ENCODE measurements around the gene MYO16. TPM values are rescaled to one million over a fixed set of nuclear protein-coding genes. Genes with fewer than 3 reads are reported as not detected.

MYO16 gene
- total RNA-seq, 1 donor from 2014 or later = not detected

- no peaks in the 10 kb centered on the region for H3K27me3 ChIP-seq (ENCODE audit: control insufficient read depth, insufficient read depth, low read length)
- no peak overlapping the region for H3K4me3 ChIP-seq (ENCODE audit: low read depth, low read length)
- H3K36me3 ChIP-seq (ENCODE audit: control insufficient read depth, insufficient read depth, low read length) = no peaks in the 10 kb centered on the region
- no peak for FAIRE-seq
- TF ChIP-seq CTCF (IDR thresholded peaks at IDR 0.05; ENCODE audit: insufficient read depth, low read length, severe bottlenecking) = no peak
- DNase-seq (ENCODE audit: low read depth) = peak; percentile 4
These were observed 71.2 kb downstream of the MYO16 start for GRCh38 chr13:108700422-108701170.

- no peak for TF ChIP-seq CTCF (IDR thresholded peaks at IDR 0.05; ENCODE audit: insufficient read depth, low read length, severe bottlenecking)
These were observed 72.8 kb downstream of the MYO16 start for GRCh38 chr13:108702171-108702570.

GRCh38 chr13:108705031-108705430, 75.6 kb downstream of the MYO16 start:
- no peaks in the 10 kb centered on the region for H3K36me3 ChIP-seq (ENCODE audit: control insufficient read depth, insufficient read depth, low read length)
- TF ChIP-seq CTCF (IDR thresholded peaks at IDR 0.05; ENCODE audit: insufficient read depth, low read length, severe bottlenecking) = no peak
- no peaks in the 10 kb centered on the region for H3K27me3 ChIP-seq (ENCODE audit: control insufficient read depth, insufficient read depth, low read length)
- FAIRE-seq (no peak), DNase-seq (ENCODE audit: low read depth) (peak; percentile 1)
- no peak overlapping the region for H3K4me3 ChIP-seq (ENCODE audit: low read depth, low read length)

More at GRCh38 chr13:108702171-108702570, 72.8 kb downstream of the MYO16 start:
- DNase-seq (ENCODE audit: low read depth) (no peak), FAIRE-seq (no peak)
- H3K4me3 ChIP-seq (ENCODE audit: low read depth, low read length) = no peak overlapping the region
- no peaks in the 10 kb centered on the region for H3K36me3 ChIP-seq (ENCODE audit: control insufficient read depth, insufficient read depth, low read length)
- no peaks in the 10 kb centered on the region for H3K27me3 ChIP-seq (ENCODE audit: control insufficient read depth, insufficient read depth, low read length)

- FAIRE-seq = no peak
- no peak for DNase-seq (ENCODE audit: low read depth)
- TF ChIP-seq CTCF (IDR thresholded peaks at IDR 0.05; ENCODE audit: insufficient read depth, low read length, severe bottlenecking) = no peak
- Histone ChIP-seq H3K27me3 (ENCODE audit: control insufficient read depth, insufficient read depth, low read length) (no peaks in the 10 kb centered on the region), H3K4me3 (ENCODE audit: low read depth, low read length) (no peak overlapping the region), H3K36me3 (ENCODE audit: control insufficient read depth, insufficient read depth, low read length) (no peaks in the 10 kb centered on the region)
These were observed 78.2 kb downstream of the MYO16 start for GRCh38 chr13:108707584-108707983.

- no peaks in the 10 kb centered on the region for H3K36me3 ChIP-seq (ENCODE audit: control insufficient read depth, insufficient read depth, low read length)
- no peak for TF ChIP-seq CTCF (IDR thresholded peaks at IDR 0.05; ENCODE audit: insufficient read depth, low read length, severe bottlenecking)
- H3K27me3 ChIP-seq (ENCODE audit: control insufficient read depth, insufficient read depth, low read length) = no peaks in the 10 kb centered on the region
- FAIRE-seq = no peak
- H3K4me3 ChIP-seq (ENCODE audit: low read depth, low read length) = no peak overlapping the region
- DNase-seq (ENCODE audit: low read depth) = no peak
These were observed 79.5 kb downstream of the MYO16 start for GRCh38 chr13:108708921-108709320.

GRCh38 chr13:108711386-108711785, 82.0 kb downstream of the MYO16 start:
- no peaks in the 10 kb centered on the region for H3K27me3 ChIP-seq (ENCODE audit: control insufficient read depth, insufficient read depth, low read length)
- DNase-seq (ENCODE audit: low read depth) (no peak), FAIRE-seq (no peak)
- H3K4me3 ChIP-seq (ENCODE audit: low read depth, low read length) = no peak overlapping the region
- H3K36me3 ChIP-seq (ENCODE audit: control insufficient read depth, insufficient read depth, low read length) = no peaks in the 10 kb centered on the region
- TF ChIP-seq CTCF (IDR thresholded peaks at IDR 0.05; ENCODE audit: insufficient read depth, low read length, severe bottlenecking) = no peak
